Measurements from ENCODE around the gene HAAO.

The HAAO gene

GRCh38 chr2:42827647-42828486 is 35.5 kb upstream of the HAAO start:
- TF ChIP-seq CTCF (IDR thresholded peaks at IDR 0.05; ENCODE audit: borderline replicate concordance, insufficient read depth, low read depth, low read length): peak; percentile 97
- H3K4me3 ChIP-seq (ENCODE audit: low read depth, low read length): no peak overlapping the region

GRCh38 chr2:42826231-42826630 is 33.8 kb upstream of the HAAO start:
- no peak for TF ChIP-seq CTCF (IDR thresholded peaks at IDR 0.05; ENCODE audit: borderline replicate concordance, insufficient read depth, low read depth, low read length)
- H3K4me3 ChIP-seq (ENCODE audit: low read depth, low read length): no peak overlapping the region

- TF ChIP-seq CTCF (IDR thresholded peaks at IDR 0.05; ENCODE audit: borderline replicate concordance, insufficient read depth, low read depth, low read length): no peak
- no peak overlapping the region for H3K4me3 ChIP-seq (ENCODE audit: low read depth, low read length)
These were observed 32.0 kb upstream of the HAAO start for GRCh38 chr2:42824454-42824807.

- H3K4me3 ChIP-seq (ENCODE audit: low read depth, low read length): no peak overlapping the region
- no peak for TF ChIP-seq CTCF (IDR thresholded peaks at IDR 0.05; ENCODE audit: borderline replicate concordance, insufficient read depth, low read depth, low read length)
These were observed 31.5 kb upstream of the HAAO start for GRCh38 chr2:42823744-42824453.

- no peak overlapping the region for H3K4me3 ChIP-seq (ENCODE audit: low read depth, low read length)
- TF ChIP-seq CTCF (IDR thresholded peaks at IDR 0.05; ENCODE audit: borderline replicate concordance, insufficient read depth, low read depth, low read length): no peak
These were observed 26.8 kb upstream of the HAAO start for GRCh38 chr2:42819160-42819559.

- no peak for TF ChIP-seq CTCF (IDR thresholded peaks at IDR 0.05; ENCODE audit: borderline replicate concordance, insufficient read depth, low read depth, low read length)
These were observed 23.3 kb upstream of the HAAO start for GRCh38 chr2:42815726-42816125.

GRCh38 chr2:42813763-42814162 is 21.4 kb upstream of the HAAO start:
- TF ChIP-seq CTCF (IDR thresholded peaks at IDR 0.05; ENCODE audit: borderline replicate concordance, insufficient read depth, low read depth, low read length): no peak
- H3K4me3 ChIP-seq (ENCODE audit: low read depth, low read length): no peak overlapping the region

More at GRCh38 chr2:42815726-42816125, 23.3 kb upstream of the HAAO start:
- no peak overlapping the region for H3K4me3 ChIP-seq (ENCODE audit: low read depth, low read length)

Data from GM12875 (cell line).